SK-N-MC (cell line): ENCODE data around the gene RBM48.

ENCODE experiments used
- DNase-seq: peaks from one replicate; pipeline ENCODE4 v3.0.0-alpha.2; 2011; ENCODE audit warnings: low read depth, low spot score
- H3K27ac ChIP-seq: fragments of 200-600 bp; sonication (generic); 2 replicates; pipeline ENCODE4 v1.5.1; 2016; ENCODE audit warnings: mixed run types
- H3K36me3 ChIP-seq: fragments of 200-600 bp; sonication (generic); 2 replicates; pipeline ENCODE4 v1.6.1; 2017; ENCODE audit warnings: antibody characterized with exemption, low read length, mixed read lengths; ENCODE audit not compliant: insufficient read depth
- H3K4me3 ChIP-seq: fragments of 200-600 bp; sonication (generic); 2 replicates; pipeline ENCODE4 v1.5.1; 2016
- H3K9ac ChIP-seq: fragments of 200-600 bp; sonication (generic); 2 replicates; pipeline ENCODE4 v1.8.0; 2017; ENCODE audit warnings: mixed run types, mixed read lengths; ENCODE audit not compliant: insufficient read length
- H3K9me3 ChIP-seq: fragments of 200-600 bp; sonication (generic); 2 replicates; pipeline ENCODE4 v1.6.1; 2017; ENCODE audit warnings: low read depth, mild to moderate bottlenecking, antibody characterized with exemption, low read length, moderate library complexity, mixed read lengths
- EZH2 ChIP-seq: fragments of 200-600 bp; sonication (generic); IDR thresholded peaks from one replicate; pipeline ENCODE4 v1.6.1; 2017; ENCODE audit warnings: antibody characterized with exemption
- FOXP2 ChIP-seq: optimal IDR thresholded peaks from 2 replicates; pipeline ENCODE3; 2011; ENCODE audit warnings: mild to moderate bottlenecking, moderate library complexity; ENCODE audit not compliant: insufficient read depth; ENCODE audit errors: extremely low read length, control extremely low read depth
- POLR2AphosphoS5 ChIP-seq: IDR thresholded peaks from 2 replicates; pipeline ENCODE4 v1.6.1; 2012; ENCODE audit warnings: mild to moderate bottlenecking, low read depth, low read length, borderline replicate concordance

The RBM48 gene

DNA sequence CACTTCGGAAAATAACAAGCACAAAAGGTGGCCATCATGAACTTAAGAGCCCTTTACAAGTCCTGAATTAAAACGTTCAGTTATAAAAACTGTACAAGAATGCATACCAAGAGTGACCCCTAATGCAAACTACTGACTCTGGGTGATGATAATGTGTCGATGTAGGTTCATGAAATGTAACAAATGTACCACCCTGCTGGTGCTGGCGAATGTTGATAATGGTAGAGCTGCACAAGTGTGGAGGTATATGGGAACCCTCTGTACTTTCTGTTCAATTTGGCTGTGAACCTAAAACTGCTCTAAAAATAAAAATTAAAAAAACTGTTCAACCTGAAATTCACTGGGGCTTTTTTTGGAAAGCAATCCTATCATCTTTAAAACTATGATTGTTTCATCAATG is 58.2 kb downstream of the RBM48 start:
- H3K4me3 ChIP-seq = peak overlapping the region; percentile 3; the same call in 1 of the 2 replicates
- H3K27ac ChIP-seq = peak overlapping the region; percentile 64; the same call in 1 of the 2 replicates
- no peak overlapping the region for H3K9ac ChIP-seq
- no peak for DNase-seq
- H3K36me3 ChIP-seq = peaks cover 36% of the 10 kb centered on the region
- no peak for TF ChIP-seq FOXP2
- no peak for TF ChIP-seq POLR2AphosphoS5
- TF ChIP-seq EZH2 = no peak
- no peaks in the 10 kb centered on the region for H3K9me3 ChIP-seq
